Gastrocnemius medialis (tissue), 4 donors: ENCODE measurements around the gene CHCHD3. TPM values are rescaled to one million over a fixed set of nuclear protein-coding genes. Genes with fewer than 3 reads are reported as not detected.

Experiments
- ATAC-seq, 2 donors: fragments of 150-250 bp; one replicate each; pipeline ENCODE4 v1.9.1; 2016
- DNase-seq, 2 donors: peaks; one replicate each; pipeline ENCODE4 v3.0.0-alpha.2; 2019
- H3K27ac ChIP-seq, 4 donors: fragments of 200-600 bp; sonication (generic); 1 replicate in 1 of 4; 2 replicates in 3 of 4; pipeline ENCODE4 v1.5.1; 2016 to 2018; ENCODE audit warnings: mild to moderate bottlenecking in 2 of 4, moderate library complexity in 1 of 4
- H3K27me3 ChIP-seq, 3 donors: fragments of 200-600 bp; sonication (generic) in 2 of 3; 1 replicate in 1 of 3; 2 replicates in 2 of 3; pipeline versions ENCODE4 v1.5.1 to v1.6.0; 2016 to 2019; ENCODE audit warnings: mild to moderate bottlenecking in 1 of 3, moderate library complexity in 1 of 3
- H3K36me3 ChIP-seq, 2 donors: fragments of 200-600 bp; sonication (generic) in 1 of 2; one replicate each; pipeline ENCODE4 v1.5.1; 2017 to 2018
- H3K4me1 ChIP-seq, 2 donors: fragments of 200-600 bp; sonication (generic) in 1 of 2; one replicate each; pipeline ENCODE4 v1.5.1; 2016 to 2017; ENCODE audit warnings: mild to moderate bottlenecking in 2 of 2
- H3K4me3 ChIP-seq, 4 donors: fragments of 200-600 bp; sonication (generic) in 3 of 4; 1 replicate in 1 of 4; 2 replicates in 3 of 4; pipeline ENCODE4 v1.5.1; 2016 to 2019; ENCODE audit warnings: mild to moderate bottlenecking in 2 of 4
- H3K9me3 ChIP-seq, 3 donors: fragments of 200-600 bp; sonication (generic) in 2 of 3; 1 replicate in 1 of 3; 2 replicates in 2 of 3; pipeline ENCODE4 v1.5.1; 2016 to 2019
- CTCF ChIP-seq, 5 experiments: fragments of 450-650 bp in 3 of 5; fragments of 200-600 bp in 2 of 5; sonication (generic) in 2 of 5; IDR thresholded peaks in 4 of 5; conservative IDR thresholded peaks in 1 of 5; 1 replicate in 4 of 5; 2 replicates in 1 of 5; pipeline ENCODE4 v1.5.1; 2016 to 2019; ENCODE audit warnings: antibody characterized with exemption in 5 of 5, mild to moderate bottlenecking in 3 of 5, moderate library complexity in 3 of 5
- POLR2A ChIP-seq, 2 donors: fragments of 450-650 bp; IDR thresholded peaks; one replicate each; pipeline ENCODE4 v1.6.1; 2017; ENCODE audit warnings: antibody characterized with exemption in 2 of 2, mild to moderate bottlenecking in 2 of 2, moderate library complexity in 2 of 2
- in situ Hi-C, 4 donors: fragments of 200-750 bp; cut with MboI; loops; one replicate each; pipeline versions ENCODE4 v1.15.0 to v1.8.0; 2017; ENCODE audit warnings: low sequenced_read_pairs in 4 of 4
- intact Hi-C: fragments of 100-400 bp; cut with DNase I; formaldehyde crosslinking; loops from one replicate; pipeline ENCODE4 v1.15.1; 2023; ENCODE audit warnings: low total_unique reads
- total RNA-seq, 4 donors: library from RNA; depleted of rRNA; stranded (reverse); fragments of >200 nt; gene quantifications; one replicate each; pipeline versions ENCODE4 v1.1.0 to v1.2.3, GENCODE V29; 2016

CHCHD3 gene
- total RNA-seq, 4 donors from 2014 or later = 110 to 177 (median 131) TPM

DNA sequence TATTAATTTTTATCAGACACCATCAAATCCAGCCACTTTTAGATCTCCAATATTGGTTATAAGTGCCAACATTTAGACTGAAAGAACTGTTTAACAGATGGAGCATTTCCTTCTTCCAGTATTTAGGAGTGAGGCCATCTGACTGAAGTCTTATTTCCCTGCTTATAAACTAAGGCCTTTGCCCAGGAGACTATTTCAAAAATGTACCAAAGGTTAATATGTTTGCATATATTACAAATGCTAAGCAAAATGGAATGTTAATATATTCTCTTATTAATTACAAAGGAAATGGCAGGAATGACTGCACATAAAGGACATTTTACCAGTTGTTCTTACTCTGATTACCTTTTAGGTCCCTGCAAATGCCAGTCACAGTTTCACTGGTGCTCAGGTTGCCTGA is 266.8 kb downstream of the CHCHD3 start:
- TF ChIP-seq POLR2A (IDR thresholded peaks at IDR 0.05) (no peak), CTCF (IDR thresholded peaks at IDR 0.05 in 4 of 5, conservative IDR thresholded peaks at IDR 0.05 in 1 of 5) (no peak)
- no peaks in the 10 kb centered on the region for H3K36me3 ChIP-seq
- no peak for DNase-seq
- peaks cover 11 to 19% of the 10 kb centered on the region in 2 donors for H3K4me1 ChIP-seq
- no peaks in the 10 kb centered on the region for H3K9me3 ChIP-seq
- no peak overlapping the region for H3K4me3 ChIP-seq
- ATAC-seq = no peak
- H3K27ac ChIP-seq = no peak overlapping the region
- in situ Hi-C loops (no loop called here), intact Hi-C loops (no loop called here)
- H3K27me3 ChIP-seq = no peaks in the 10 kb centered on the region

GRCh38 chr7:132810561-132810960 is 271.3 kb downstream of the CHCHD3 start:
- intact Hi-C loops = no loop called here
- H3K27ac ChIP-seq = no peak overlapping the region
- H3K4me3 ChIP-seq = no peak overlapping the region
- H3K4me1 ChIP-seq = peaks cover 4 to 5% of the 10 kb centered on the region in 2 donors
- ATAC-seq = no peak
- TF ChIP-seq CTCF (IDR thresholded peaks at IDR 0.05 in 4 of 5, conservative IDR thresholded peaks at IDR 0.05 in 1 of 5) = no peak
- TF ChIP-seq POLR2A (IDR thresholded peaks at IDR 0.05) = no peak
- in situ Hi-C loops = no loop called here
- no peak for DNase-seq
- no peaks in the 10 kb centered on the region for H3K27me3 ChIP-seq
- H3K9me3 ChIP-seq = no peaks in the 10 kb centered on the region
- no peaks in the 10 kb centered on the region for H3K36me3 ChIP-seq

GRCh38 chr7:132806834-132807233 is 275.1 kb downstream of the CHCHD3 start:
- in situ Hi-C loops = no loop called here
- TF ChIP-seq CTCF (IDR thresholded peaks at IDR 0.05 in 4 of 5, conservative IDR thresholded peaks at IDR 0.05 in 1 of 5) = no peak
- no peak for TF ChIP-seq POLR2A (IDR thresholded peaks at IDR 0.05)

DNA sequence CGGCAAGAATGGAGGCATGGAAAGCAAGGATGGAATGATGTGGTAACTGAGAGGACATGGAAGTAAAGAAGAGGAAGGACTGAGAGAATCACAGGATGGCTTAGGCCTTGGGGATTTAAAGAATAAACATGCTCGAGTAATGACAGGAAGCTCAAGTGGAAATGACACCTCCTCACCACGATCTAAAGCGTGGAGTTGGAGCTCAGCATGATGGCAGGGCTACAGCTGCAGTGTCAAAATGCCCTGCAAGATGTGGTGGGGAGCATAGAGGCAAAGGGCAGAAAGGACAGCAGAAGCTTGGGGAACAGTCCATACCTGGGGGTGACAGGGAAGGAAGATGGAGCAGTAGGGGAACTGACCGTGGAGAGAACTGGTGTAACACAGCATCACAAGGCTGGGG is 276.1 kb downstream of the CHCHD3 start:
- ATAC-seq (no peak), DNase-seq (no peak)
- Histone ChIP-seq H3K27ac (no peak overlapping the region), H3K4me1 (no peaks in the 10 kb centered on the region), H3K36me3 (no peaks in the 10 kb centered on the region), H3K27me3 (no peaks in the 10 kb centered on the region), H3K4me3 (no peak overlapping the region), H3K9me3 (no peaks in the 10 kb centered on the region)
- in situ Hi-C loops = no loop called here
- intact Hi-C loops = no loop called here
- TF ChIP-seq CTCF (IDR thresholded peaks at IDR 0.05 in 4 of 5, conservative IDR thresholded peaks at IDR 0.05 in 1 of 5) = no peak
- no peak for TF ChIP-seq POLR2A (IDR thresholded peaks at IDR 0.05)

More at GRCh38 chr7:132806834-132807233, 275.1 kb downstream of the CHCHD3 start:
- H3K4me3 ChIP-seq = no peak overlapping the region
- intact Hi-C loops = no loop called here
- DNase-seq (no peak), ATAC-seq (no peak)
- H3K27ac ChIP-seq = no peak overlapping the region
- H3K9me3 ChIP-seq = no peaks in the 10 kb centered on the region
- H3K36me3 ChIP-seq = no peaks in the 10 kb centered on the region
- H3K27me3 ChIP-seq = no peaks in the 10 kb centered on the region
- no peaks in the 10 kb centered on the region for H3K4me1 ChIP-seq

DNA sequence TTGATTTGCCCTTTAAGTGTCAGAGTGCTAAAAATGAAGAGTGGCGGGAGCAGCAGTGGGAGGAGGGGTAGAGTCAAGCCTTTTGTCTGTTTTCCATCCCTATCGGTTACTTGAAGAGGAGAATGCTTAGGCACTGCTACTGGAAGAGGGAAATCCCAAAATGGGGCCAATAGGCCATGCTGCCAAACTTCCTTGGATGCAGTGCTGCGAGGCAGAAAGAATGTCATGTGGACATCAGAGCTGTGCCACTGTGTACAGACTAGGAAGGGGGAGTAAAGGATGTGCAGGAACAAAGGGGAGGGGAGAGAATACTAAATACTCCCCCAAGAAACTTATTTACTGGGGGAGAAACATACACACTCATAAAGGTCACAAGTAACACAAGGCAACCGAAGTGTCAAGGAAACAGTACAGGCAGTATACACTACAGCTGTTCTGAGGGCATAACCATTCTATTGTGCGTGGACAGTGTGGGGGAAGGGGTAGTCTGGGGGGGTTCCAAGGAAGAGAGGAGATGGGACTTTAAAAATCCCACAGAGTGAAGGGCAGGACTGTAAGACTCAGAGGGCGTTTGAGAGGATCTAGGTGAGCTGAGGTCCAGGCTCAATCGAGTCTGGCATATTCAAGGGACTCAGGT is 276.9 kb downstream of the CHCHD3 start:
- H3K4me1 ChIP-seq = no peaks in the 10 kb centered on the region
- H3K27me3 ChIP-seq = no peaks in the 10 kb centered on the region
- no peaks in the 10 kb centered on the region for H3K36me3 ChIP-seq
- DNase-seq (no peak), ATAC-seq (no peak)
- H3K27ac ChIP-seq = no peak overlapping the region
- in situ Hi-C loops = no loop called here
- no peaks in the 10 kb centered on the region for H3K9me3 ChIP-seq
- intact Hi-C loops = no loop called here
- no peak overlapping the region for H3K4me3 ChIP-seq
- TF ChIP-seq POLR2A (IDR thresholded peaks at IDR 0.05) (no peak), CTCF (IDR thresholded peaks at IDR 0.05 in 4 of 5, conservative IDR thresholded peaks at IDR 0.05 in 1 of 5) (no peak)
